ENCODE results near the gene ANKS6.
"Not testable (repeated sequence)": the region's sequence is repeated elsewhere in the genome, so short reads cannot be mapped to it uniquely, and the experiment has no call there.

The ANKS6 gene

DNA sequence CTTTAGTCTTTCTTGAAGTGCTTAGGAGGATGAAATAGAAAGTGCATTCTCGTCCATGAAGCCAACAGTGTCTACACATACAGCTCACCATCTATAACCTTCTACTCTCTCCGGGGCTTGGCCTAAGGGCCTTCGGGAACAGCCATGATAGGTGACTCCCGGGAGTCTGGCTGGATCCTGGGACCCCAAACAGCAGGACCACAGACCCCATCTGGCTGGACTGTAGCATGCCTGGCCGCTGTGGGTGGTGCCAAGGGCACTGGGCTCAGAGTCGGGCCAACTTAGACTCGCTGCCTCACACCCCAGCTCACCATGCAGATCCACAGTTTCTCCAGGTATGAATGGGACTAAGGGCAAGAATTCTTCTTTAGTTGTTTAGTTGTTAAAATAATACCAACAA is 104.0 kb downstream of the ANKS6 start:
- FAIRE-seq: no peak

DNA sequence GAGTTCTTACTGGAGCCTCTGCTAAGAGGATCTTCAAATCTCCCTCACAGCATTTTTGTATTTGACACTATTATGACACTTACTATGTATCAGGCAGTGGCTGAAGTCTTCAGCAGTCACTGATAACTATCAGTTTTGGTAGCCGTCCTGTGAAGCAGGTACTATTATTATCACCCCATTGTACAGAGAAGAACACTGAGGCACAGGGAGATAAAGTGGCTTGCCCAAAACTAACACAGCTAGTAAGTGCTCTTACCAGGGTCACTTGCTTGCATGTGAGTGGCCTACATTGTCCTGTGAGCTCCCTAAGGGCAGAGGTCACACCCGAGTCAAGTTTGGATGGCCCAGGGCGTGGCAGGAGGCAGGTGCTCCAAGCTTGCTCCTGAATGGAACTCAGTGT is 104.5 kb downstream of the ANKS6 start:
- FAIRE-seq: no peak

DNA sequence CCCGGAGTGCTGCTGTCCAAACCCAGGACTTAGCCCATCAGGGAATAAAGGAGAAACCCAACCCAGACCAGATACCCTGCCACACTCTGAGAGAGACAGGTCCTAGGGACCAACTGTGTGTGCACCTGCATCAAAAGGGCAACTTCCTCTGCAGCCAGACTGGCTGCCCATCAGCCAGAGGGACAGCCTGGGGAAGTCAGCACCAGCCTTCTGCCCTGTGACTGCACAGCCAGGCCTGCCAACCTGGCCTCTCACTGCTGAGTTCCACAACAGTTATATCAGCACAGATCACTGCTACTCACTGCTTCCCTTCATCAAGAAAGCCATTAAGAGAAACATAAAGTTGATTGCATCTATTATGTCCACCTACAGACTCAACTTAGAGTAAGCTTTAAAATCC is 105.7 kb downstream of the ANKS6 start:
- no peak for FAIRE-seq

DNA sequence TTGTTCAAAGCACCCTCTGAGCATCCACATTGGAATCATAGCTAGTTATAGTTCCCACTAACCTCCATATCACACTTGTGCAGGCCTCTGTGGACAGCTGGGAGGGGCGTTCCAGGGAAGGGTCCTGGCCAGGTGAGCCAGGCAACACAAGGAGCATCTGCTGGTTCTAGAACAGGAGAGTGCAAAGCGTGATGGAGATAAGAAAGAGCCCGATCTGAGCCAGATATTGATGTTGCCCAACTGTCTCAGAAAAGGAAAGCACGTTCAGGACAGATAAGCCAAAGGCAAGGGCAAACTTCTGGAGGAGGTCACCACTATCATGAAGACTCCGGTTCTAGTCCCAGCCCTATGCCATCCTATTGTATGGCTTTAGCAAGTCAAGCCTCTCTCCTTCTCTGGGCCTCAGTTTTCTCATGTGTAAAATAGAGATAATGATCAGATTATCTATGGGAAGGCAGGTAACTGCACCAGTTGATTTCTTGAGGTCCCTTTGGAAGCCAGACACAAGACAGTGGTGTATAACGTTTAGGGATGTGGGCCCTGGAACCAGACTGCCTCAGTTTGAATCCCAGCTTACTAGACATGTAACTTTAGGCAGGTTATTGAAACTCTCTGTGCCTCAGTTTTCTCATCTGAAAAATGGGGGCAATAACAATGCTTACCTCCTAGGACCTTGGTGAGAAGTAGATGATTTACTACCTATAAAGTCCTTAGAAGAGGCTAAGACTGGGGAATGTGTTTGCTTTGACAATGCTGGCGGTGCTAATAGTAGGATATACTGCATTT is 107.5 kb downstream of the ANKS6 start:
- FAIRE-seq: no peak

DNA sequence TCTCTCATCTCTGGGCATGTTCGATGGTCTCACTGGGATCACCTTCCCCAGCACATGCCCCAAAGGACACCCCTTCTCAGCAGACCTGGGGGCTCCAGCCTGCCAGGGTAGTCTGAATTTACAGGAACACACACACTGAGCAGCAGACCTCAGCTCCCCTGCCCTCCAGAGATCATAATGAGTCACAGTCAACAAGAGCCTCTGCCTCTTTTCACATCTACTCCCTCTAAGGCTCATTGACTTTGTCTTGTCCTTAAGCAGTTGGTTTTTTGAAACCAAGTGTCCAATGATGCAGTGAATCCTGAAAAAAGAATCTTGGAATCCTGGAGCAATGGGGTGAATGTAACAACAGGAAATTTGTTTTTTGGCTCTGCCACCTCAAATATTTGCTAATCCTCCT is 108.4 kb downstream of the ANKS6 start:
- FAIRE-seq: no peak

DNA sequence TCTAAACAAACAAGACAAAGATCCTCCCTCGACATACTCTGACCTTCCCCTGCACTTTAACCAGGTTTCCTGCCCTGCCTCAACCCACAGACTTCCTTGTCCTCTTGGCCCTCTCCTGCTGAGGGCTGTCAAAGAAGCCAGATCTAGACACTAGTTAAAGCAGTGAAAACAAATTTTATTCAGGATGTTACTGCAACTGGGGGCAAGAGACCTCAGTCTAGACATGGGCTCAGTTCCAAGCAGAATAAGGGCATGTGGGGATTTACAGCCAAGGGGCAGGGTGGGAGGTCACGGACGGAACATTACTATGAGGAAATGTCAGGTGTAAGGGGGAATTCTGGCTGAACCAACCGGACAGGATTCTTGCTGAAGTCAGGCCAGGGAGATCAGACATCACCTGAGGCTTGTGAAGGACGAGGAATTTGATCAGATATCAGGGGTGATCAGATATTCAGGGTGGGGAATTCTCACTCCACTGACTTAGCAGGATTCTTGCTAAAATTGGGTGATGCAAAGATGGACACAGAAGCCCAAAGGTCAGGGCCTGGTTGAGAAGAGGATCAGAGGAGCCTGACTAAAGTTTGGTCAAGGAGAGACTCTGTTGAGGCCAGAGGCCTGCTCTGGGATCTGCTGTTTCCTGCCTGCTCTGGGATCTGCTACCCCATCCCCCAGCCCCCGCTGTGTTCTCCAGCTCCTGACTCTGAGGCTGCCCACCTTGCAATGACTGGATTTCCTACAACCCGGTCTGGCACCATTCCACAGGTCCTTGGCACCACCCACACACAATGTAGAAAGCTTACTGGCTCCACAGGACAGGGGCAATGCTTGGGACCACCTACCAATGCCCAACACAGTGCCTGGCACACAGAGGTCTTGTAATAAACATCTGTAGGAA is 109.1 kb downstream of the ANKS6 start:
- no peak for FAIRE-seq

DNA sequence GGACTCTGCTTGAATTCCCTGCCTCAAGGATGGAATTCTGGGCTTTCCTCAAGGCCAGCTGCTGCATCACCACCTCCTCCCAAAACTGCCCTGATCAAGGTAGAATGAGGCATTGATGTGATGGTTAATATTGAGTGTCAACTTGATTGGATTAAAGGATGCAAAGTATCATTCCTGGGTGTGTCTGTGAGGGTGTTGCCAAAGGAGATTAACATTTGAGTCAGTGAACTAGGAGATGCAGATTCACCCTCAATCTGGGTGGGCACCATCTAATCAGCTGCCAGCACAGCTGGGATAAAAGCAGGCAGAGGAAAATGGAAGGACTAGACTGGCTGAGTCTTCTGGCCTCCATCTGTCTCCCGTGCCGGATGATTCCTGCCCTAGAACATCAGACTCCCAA is 111.5 kb downstream of the ANKS6 start:
- FAIRE-seq: not testable (repeated sequence)
